NCI-H2227 (cell line): ENCODE measurements around the gene NCAPH2.

Source experiments
- DNase-seq: peaks from one replicate; lab custom pipeline; 2025; ENCODE audit not compliant: unreplicated experiment; lab: John Stamatoyannopoulos, UW

The NCAPH2 gene

GRCh38 chr22:50488886-50489285 lies 19.1 kb upstream of the NCAPH2 start:
- DNase-seq = no peak

DNA sequence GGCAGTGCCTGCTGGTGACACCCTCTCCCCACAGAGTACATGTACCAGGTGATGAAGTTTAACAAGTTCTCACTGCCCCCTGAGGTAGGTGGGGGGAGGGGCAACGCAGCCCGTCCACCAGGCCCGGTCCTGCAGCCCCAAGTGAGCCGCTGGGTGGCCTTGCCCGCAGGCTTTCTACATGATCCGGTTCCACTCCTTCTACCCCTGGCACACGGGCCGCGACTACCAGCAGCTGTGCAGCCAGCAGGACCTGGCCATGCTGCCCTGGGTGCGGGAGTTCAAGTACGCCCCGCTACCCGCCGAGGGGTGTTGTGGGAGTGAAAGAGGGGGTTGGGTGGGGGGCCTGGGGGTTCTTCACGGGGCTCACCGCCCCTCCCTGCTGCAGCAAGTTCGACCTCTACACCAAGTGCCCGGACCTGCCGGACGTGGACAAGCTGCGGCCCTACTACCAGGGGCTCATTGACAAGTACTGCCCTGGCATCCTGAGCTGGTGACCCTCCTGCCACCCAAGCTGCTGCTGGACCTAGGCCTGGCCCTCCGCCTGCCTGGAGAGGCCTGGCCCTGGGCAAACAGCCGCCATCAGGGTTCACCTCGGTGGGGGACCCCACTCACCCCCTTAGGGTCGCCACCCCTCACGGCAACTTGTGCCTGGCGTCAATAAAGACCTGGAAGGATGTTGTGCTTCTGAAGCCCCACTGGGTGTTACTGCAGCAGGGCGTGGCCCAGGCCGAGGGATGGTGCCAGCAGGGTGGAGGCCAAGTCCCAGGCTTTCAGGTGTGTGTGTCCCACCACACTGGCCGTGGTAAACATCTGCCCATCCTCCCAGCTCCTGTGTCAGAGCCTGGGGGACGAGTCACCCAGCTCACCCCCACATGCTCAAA lies 18.4 kb upstream of the NCAPH2 start:
- no peak for DNase-seq

DNA sequence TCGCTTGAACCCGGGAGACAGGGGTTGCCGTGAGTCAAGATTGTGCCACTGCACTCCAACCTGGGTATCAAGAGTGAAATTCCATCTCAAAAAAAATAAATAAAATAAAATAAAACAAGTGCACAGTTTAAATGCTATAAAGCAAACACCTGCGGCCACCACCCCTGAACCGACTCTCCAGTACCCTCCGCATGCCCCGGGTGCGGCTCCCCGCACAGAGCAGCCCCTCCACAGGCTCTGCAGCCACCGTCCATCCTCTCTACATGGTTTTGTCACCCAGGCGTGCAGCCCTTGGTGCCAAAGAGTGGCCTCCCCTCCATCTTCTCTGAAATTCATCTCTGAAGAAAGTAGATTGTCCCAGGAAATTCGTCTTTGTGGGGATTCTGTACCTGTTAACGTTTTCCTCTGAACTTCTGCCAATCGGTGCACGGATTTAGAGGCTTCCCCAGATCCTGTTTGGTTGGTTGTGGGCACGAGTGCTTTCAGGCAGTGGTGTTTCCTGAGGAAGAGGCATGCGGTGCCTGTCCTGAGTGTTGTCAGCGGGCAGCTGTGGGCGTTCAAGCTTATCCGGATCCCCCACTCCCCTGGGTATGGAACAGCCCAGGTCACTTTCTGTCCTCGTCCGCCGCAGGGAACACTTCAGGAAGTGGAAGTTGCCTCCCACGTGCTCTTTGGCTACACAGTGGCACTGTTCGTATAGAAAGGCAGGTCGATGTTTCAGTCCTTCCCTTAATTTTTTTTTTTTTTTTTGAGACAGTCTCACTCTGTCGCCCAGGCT lies 17.3 kb upstream of the NCAPH2 start:
- no peak for DNase-seq

GRCh38 chr22:50497093-50497492 lies 10.9 kb upstream of the NCAPH2 start:
- no peak for DNase-seq

GRCh38 chr22:50498322-50498890 lies 9.6 kb upstream of the NCAPH2 start:
- DNase-seq = peak; percentile 79

DNA sequence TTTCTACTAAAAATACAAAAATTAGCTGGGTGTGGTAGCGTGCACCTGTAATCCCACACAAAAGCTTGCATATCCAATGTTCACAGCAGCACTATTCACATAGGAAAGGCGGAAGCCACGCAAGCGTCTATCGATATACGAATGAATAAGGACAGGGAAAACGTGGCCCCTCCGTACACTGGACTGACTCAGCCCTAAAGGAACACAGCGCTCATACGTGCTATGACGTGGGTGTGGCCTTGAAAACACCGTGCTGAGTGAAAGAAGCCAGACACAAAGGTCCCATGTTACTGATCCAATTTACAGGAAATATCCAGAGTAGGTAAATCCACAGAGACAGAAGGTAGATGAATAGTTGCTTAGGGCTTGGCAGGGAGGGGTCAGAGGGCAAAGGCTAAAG lies 7.6 kb upstream of the NCAPH2 start:
- no peak for DNase-seq

DNA sequence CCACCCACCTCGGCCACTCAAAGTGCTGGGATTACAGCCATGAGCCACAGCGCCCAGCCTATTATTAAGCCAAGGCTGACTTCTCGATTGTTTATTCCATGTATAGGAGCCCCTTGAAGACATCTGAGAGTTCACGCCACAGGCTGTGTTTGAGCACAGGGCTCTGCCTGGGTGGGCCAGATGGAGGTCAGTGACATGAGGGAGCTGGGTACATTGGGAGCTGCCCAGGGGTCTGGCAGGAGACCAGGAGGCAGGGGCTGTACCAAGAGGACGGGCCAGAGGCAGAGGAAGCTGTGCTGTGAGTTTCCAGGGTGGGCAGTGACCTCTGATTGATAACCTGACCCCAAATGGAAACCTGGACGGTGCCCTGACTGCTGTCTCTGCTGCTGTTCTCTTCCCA lies 5.9 kb upstream of the NCAPH2 start:
- DNase-seq = no peak

DNA sequence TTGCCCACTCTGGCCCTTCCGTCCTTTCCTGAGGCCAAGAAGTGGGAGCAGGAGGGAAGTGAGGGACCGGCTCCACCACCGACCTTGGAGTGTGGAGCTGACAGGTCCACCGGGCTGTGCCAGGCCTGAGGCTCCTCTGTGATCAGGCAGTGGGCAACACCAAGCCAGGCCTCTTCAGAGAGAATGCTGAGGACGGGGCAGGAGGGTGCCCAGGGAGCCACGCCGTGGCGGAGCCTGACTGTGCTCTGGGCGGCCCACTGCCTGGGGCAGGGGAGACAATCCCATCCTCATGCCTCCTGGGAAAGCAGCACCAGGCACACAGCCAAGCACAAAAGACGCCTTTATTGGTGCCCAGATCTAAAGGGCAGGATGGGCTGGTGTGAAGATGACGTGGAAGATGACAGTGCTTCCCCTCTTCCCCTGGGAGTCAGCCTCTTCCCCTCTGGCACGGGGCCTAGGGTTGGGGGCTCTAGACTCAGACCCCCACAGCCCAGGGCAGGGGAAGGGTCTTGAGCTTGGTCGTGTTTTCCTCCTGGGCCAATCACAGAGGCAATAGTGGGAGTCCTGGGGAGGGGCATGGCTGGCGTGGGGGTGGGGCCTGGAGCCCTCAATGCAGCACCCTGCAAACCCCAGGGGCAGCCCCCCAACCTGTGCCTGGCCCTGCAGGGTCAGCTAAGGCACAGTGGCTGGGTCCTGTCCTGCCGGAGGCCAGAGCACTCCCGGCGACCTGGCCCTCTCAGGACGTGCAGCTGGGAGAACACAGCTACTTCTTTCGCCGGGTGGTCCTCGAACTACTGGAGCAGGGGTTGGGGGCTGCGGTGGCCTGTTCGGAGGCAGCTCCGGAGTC lies 5.2 kb upstream of the NCAPH2 start:
- DNase-seq = no peak

DNA sequence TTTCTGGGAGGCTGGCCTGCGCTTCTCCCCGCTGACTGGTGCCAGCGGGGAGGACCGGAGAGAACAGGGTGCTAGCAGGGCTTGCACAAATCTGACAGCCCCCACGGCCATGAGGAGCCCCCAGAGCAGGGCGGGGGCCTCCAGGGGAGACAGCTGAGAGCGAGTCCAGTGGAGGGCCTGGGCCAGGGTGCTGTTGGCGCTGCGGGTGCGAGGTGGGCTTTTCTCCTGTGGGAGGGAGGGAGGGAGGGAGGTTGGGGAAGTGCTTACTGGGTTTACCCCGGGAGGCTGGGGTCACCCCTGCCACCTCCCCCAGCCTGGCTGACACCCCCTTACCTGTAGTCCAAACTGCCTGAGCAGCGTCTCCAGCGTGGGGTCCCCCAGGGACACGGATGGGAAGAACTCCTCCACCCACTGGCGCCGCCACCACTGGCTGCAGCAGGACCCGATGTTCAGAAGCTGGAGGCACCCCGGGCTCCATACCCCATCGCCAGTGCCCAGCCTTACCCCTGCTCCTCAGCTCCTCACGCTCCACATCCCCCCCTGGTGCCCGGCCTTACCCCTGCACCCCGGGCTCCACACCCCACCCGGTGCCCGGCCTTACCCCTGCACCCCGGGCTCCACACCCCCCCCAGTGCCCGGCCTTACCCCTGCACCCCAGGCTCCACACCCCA lies 4.4 kb upstream of the NCAPH2 start:
- no peak for DNase-seq

- DNase-seq = no peak
Measured at GRCh38 chr22:50504369-50505211, 3.4 kb upstream of the NCAPH2 start.

GRCh38 chr22:50505276-50505775 lies 2.7 kb upstream of the NCAPH2 start:
- DNase-seq = no peak

- no peak for DNase-seq
Measured at GRCh38 chr22:50505776-50506610, 2.0 kb upstream of the NCAPH2 start.

- peak; percentile 50 for DNase-seq
Measured at GRCh38 chr22:50506611-50507420, 1.2 kb upstream of the NCAPH2 start.

DNA sequence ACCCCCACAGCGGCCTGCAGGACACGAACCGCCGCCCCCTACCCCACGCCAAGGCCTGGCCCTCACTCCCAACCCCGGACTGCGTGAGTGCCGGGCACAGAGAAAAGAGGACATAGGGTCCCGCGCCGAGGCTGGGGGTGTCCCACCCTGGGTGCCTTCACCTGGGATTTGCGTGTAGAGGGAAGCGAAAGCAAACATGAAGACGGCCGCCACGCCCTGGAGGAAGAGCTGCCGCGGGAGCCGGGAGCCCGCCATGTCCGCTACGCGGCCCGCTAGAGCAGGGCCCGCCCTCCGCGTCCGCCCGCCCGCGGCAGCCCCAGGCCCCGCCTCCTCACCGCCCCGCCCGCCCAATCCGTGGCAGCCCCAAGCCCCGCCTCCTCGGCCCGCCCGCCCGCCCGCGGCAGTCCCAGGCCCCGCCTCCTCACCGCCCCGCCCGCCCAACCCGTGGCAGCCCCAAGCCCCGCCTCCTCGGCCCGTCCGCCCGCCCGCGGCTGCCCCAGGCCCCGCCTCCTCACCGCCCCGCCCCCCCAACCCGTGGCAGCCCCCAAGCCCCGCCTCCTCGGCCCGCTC lies 518 bp upstream of the NCAPH2 start, which contains the start of gene LMF2:
TSS of gene LMF2 (minus strand) at position 282 of the 570 bp plus-strand sequence. CDS start at position 255, 27 bp downstream.
- DNase-seq = no peak

- DNase-seq = no peak
Measured at GRCh38 chr22:50508897-50509296, 873 bp downstream of the NCAPH2 start.

GRCh38 chr22:50513175-50513574 lies 5.2 kb downstream of the NCAPH2 start:
- no peak for DNase-seq

DNA sequence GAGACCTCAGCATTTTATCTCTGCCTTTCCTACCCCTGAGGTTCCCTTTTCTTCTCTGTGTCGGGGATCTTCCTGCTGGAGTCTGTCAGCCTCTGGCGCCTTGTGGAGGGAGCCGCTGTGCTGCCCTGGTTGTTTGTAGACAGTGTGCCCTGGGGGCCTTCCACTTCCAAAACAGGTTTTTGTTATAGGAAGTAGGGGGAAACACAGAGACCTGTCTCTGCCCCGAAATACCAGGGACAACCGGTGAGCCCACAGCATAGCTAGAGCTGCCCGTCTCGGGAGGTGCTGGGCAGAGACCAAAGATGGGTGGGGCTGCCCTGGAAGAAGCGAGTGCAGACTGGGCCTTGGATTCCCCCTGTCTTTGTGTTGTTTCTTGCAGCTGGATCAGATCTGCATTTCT lies 8.0 kb downstream of the NCAPH2 start:
- no peak for DNase-seq
